GM18507 (cell line): Measurements from ENCODE around the gene GYS2.
"Not testable (repeated sequence)": the region's sequence is repeated elsewhere in the genome, so short reads cannot be mapped to it uniquely, and the experiment has no call there.

ENCODE experiments used
- DNase-seq: peaks from one replicate; pipeline ENCODE4 v3.0.0; 2011; ENCODE audit warnings: low read depth; ENCODE audit not compliant: insufficient read length; ENCODE audit errors: extremely low spot score
- FAIRE-seq: peaks from 2 replicates; lab custom pipeline; 2011; peaks lifted over from hg19 to GRCh38; lab: Jason Lieb, UNC

Gene GYS2

GRCh38 chr12:21604245-21605101 lies at the start of gene GYS2:
TSS of gene GYS2 (minus strand) at chr12:21604847. CDS start at chr12:21604592, 255 bp downstream.
- DNase-seq, result no peak
- FAIRE-seq, result no peak

DNA sequence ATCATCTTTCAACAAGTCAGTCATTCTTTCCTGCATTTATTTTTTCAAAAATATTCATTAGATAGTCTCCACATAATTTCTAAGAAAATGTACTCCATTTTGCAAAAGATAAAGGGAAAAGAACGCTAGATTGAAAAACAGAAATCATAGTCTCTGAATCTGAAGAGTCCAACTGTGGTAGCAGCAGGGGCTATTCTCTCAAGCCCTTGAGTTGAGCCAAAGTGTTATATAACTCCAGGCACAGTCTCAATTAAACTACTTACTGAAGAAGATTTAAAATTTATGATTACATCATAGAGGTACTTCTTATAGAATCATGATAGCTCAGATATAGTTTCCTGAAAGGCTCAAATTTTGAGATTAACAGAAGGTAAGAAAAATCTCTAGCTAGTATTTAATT lies 47.2 kb upstream of the GYS2 start:
- no peak for DNase-seq
- FAIRE-seq, result no peak

DNA sequence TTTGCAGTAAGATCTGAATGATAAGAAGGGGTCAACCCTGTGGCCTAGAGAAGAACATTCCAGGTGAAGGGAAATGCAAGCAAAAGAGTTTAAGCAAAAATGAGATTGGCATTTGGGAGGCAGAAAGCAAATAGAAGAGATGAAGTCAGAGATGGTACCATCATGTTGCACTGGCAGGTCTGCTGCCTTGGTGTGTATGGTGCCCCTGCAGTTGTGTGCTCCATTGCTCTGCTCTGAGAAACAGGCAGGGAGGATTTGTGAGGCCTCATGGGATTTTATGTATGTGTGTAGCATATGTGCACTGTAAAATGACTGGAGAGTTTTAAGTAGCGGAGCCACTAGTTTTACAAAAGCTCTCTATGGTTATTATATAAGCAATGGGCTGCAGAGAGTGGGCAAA lies 46.4 kb upstream of the GYS2 start:
- FAIRE-seq, result no peak

GRCh38 chr12:21649034-21649433 lies 44.4 kb upstream of the GYS2 start:
- no peak for FAIRE-seq

More for the DNA sequence above, 46.4 kb upstream of the GYS2 start:
- no peak for DNase-seq

GRCh38 chr12:21648378-21648777 lies 43.7 kb upstream of the GYS2 start:
- DNase-seq (no peak), FAIRE-seq (no peak)

More at GRCh38 chr12:21649034-21649433, 44.4 kb upstream of the GYS2 start:
- DNase-seq, result no peak

DNA sequence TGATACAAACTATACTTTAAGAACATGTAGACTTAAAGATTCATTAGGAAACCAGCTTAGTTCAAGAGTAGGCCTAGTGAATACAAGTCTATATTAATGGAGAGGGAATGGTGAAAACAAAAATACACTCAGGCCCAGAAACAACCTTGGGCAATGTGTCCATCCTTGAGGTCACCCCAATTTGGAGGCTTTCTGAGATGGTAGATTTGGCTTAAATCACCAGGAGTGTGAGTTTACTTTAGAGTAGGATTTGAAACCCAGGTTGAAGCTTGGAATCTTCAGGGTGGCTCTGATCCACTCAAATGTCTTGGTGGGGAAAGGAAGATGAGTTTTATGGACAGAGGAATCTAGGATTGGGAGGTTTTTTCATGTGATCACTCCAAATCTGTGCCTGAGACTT lies 42.5 kb upstream of the GYS2 start:
- no peak for FAIRE-seq
- DNase-seq, result no peak

GRCh38 chr12:21645041-21645500 lies 40.4 kb upstream of the GYS2 start:
- not testable (repeated sequence) for DNase-seq, FAIRE-seq

- no peak for FAIRE-seq
- no peak for DNase-seq
Measured at GRCh38 chr12:21644516-21644915, 39.9 kb upstream of the GYS2 start.

DNA sequence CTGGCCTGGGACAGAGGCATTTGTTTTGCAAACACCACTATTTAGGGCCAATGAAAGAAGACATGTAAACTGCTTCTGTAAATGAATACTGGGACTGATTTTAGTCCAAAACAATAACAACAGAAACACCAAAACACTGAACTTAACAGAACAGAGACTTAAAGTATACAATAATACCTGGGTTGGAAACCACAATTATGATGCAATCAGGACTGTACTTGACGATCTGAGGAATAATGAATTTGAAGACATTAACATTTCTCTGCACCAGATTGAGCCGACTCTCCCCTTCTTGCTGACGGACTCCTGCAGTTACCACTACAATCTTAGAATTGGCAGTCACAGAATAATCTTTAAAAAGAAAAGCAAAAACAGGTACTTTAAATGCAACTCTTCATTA lies 39.1 kb upstream of the GYS2 start:
- no peak for DNase-seq
- FAIRE-seq, result no peak

DNA sequence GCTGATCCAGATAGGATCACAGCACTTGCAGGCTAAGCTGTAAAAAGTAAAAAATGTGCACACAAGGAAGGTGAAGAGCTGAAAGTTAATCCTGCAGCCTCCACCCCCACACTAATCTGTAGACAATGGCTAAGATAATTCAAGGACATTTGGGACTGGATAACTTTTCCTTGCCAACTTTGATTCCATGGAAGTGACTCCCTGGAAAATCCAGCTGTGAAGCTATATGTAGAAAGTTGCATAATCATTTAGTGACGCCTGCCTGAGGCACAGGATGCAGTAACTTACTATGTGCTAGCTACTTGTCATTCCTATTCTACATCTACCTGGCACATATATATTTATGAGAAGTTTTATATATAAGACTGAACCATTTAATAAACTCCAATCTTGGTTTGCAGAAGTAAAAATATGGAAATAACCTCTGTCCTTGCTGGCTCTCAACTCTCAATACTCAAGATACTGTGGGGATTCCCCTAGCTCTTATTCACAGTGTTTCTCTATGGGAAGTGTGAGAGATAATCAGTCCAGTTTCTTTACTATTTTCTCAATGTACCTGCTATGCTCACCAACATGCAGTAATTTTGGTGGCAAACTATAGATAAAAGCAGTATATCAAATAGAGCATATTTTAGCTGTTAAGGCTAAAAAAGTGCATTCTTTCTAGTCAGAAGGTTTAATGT lies 38.2 kb upstream of the GYS2 start:
- DNase-seq (no peak), FAIRE-seq (no peak)

DNA sequence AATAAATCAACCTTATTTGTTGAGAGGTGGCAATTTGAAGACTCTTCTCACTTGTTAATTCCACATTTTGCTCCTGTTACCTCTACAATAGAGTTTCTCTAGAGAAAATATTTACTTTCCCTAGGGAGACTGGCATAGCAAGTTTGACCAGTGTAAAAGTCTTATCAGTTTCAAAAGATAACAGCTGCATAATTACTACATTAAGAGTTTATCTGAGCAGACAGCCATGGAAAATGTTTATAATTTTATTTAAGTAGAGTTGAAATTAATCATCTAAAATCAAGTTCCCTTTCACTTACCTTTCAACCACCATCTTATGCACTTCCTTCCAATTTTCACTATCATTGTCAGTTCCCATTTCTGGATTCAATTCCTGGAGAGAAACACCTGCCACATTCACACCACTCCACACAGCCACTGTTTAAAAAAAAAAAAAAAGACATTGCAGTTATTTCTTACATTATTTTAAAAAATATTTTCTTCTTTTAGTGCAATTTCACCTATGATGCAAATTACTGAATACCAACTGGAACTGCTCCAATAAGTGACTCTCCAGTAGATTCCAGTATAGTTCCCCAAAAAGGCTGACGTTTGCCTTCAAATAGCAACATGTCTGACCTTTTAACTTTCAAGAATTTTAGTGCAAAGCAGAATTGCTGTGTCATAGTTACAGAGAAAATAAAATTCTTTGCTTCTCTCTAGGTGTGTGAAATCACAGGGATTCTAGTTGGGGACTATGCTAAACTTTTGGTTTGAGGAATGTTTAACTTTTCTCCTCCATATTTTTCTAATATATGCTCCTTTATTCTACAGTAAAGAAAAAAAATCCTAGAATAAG lies 33.6 kb upstream of the GYS2 start:
- no peak for FAIRE-seq
- DNase-seq, result no peak

DNA sequence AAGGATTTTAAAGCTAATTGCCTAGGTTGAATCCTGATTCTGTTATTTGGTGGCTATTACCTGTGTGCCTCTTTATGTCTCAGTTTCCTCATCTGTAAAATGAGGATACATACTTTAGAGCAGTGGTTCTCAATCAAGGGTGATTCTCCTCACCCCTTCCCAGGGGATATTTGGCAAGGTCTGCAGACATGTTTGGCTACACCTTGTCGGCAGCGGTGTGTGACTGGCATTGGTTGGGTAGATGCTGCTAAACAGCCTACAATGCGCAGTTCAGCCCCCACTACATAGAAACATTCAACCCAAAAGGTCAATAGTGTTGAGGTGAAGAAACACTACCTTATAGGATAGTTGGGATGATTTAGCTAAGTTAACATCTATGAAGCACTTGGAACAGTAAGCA lies 29.6 kb upstream of the GYS2 start:
- DNase-seq (no peak), FAIRE-seq (no peak)

GRCh38 chr12:21631367-21631766 lies 26.7 kb upstream of the GYS2 start:
- DNase-seq (no peak), FAIRE-seq (no peak)

DNA sequence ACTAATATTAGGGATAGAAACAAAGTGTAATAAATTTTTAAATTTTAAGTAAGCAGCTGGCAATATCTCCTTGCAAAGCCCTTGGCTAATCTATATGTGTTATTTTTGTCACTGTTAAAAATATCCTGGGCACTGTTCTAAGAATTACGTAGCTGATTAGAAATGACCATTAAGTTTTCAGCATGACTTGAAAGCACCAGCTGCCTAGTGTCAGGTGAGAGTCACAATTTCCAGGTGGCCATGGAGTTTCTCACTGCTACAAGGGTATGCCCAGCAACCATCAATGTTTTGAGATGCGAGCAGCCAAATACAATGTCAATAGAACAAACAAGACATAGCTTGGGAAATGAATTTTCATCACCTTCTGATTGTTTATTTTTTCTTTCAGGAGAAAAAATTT lies 23.3 kb upstream of the GYS2 start:
- no peak for FAIRE-seq
- DNase-seq, result no peak

GRCh38 chr12:21618566-21618965 lies 13.9 kb upstream of the GYS2 start:
- DNase-seq (no peak), FAIRE-seq (no peak)

DNA sequence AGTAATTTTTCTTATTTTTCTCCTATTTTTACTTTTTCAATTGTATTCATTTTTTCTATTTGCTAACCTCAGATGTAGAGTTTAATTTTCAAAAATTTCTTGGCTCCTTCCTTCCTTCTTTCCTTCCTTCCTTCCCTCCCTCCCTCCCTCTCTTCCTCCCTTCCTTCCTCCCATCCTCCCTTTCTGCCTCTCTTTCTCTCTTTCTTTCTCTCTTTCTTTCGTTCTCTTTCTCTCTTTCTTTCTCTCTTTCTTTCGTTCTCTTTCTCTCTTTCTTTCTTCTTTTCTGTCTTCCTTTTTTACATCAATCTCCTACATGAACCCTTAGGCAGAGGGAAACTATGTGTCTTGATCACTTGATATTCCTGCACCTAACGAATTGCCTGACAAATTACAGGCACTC lies 12.4 kb upstream of the GYS2 start:
- FAIRE-seq (no peak), DNase-seq (no peak)

DNA sequence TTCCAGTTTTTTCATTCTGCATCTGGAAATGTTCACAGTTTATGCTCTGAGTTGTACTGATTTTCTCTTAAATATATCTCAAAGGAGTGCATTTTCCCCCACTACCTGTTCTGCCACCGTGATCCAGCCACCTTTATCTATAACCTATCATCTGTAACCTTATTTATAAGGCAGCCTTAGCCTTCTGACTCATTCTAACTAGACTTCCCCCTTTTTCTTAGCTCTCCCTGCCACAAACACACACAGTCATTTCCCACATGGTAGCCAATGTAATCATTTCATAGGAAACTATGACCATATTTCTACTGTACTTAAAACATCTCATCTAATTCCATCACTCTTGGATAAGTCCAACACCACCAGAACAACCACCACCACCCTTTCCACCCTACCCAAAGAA lies 10.8 kb upstream of the GYS2 start:
- DNase-seq, result no peak
- no peak for FAIRE-seq

DNA sequence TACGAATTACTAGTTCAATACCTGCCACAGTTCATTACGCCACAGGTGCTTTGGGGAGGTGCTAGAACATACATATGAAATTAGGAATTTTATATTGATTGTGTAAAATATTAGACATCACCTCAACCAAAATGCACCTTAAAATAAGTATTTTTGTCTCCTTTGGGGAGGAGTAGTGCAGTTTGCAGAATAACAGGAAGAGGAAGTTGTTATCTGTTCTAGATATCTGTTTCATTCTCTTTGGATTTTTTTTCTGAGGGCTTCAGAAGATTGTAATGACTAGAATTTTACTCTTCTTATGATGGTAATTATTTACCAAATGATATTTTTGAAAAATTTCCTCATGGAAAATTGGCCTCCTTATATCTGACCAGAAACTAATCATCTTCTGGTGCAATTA lies 9.9 kb upstream of the GYS2 start:
- no peak for DNase-seq

DNA sequence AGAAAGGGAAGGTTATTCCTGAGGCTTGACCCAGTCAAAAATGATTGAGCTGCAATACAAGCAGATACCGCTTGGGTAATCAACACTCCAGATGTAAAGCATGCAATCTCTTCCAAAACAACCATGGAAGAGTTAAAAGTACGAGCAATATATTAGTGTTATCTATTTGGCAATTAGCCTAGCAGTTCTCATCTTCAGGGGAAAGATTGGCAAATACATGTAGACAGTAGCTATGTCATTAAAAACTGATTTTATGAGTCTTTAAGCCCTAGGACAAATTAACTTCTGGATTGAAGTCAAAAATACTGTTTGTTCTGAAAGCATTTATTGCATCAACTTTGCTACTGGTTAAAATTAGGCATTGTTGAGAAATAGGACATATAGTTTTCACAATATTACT lies 9.3 kb upstream of the GYS2 start:
- no peak for DNase-seq
- no peak for FAIRE-seq

More for the DNA sequence above, 9.9 kb upstream of the GYS2 start:
- FAIRE-seq, result no peak

DNA sequence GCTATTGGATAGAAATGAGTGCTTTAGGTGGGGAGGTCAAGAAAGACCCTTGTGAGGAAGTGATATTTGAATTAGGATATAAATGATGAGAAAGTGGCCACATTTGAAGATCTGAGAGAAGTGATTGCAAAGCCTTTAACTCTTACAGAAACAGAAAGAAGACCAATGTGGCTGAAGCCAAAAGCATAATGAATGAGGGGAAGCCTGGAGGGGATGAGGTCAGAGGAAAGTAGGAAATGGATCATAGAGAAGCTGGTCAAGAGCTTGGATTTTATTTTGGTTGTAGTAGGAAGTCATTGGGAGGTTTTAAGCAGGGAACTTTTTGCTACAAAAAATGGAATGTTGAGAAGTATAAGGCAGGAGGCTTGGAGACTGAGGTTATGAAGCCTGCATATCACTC lies 3.5 kb upstream of the GYS2 start:
- no peak for DNase-seq
- FAIRE-seq, result no peak
